ENCODE data around the gene GTF3C5. TPM values are rescaled to one million over a fixed set of nuclear protein-coding genes. Genes with fewer than 3 reads are reported as not detected.
A peak's percentile ranks its signal among the peaks of the same experiment; 100 is the strongest.

GTF3C5 gene
- total RNA-seq, 2 experiments from 2014 or later = 91.6 to 97.0 TPM

DNA sequence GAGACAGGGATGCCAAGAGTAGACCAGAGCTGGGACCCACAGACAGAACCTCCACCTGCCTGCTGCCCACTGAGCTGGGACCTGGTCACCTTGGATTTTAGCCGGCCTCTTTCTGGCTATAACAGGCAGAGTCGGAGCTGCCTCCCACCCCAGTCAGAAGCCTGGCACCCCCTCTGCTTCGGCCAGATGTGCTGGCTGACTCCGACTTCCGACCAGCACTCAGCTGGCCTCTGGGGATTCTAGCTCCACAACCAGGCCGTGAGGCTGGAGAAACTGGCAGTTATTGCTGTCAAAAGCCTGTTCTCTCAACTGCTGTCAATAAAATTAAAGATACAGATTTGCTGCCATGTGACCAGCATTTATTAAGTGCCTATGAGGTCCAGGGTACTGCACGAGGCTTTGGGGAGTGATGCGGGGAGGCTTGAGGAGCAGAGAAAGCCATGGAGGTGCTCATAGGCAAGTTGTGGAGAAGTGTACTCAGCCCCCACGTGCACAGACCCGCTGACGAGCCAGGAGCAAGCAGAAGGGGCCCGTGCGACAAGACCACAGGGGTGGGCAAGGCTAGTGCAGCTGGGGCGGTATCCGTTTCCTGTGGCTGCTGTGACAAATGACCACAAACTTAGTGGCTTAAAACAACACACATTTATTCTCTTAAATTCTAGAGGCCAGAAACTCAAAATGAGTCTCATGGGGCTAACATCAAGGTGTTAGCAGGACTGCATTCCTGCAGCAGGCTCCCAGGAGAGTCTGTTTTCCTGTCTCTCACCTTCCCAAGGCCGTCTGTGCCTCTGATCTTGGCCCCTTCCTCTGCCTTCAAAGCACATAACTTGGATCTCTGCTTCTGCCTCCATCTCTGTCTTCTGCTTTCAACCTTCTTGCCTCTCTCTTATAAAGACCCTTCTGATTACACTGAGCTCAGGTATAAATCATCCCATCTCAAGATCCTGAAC lies 39.2 kb upstream of the GTF3C5 start:
- Histone ChIP-seq H3K79me2 (ENCODE audit: insufficient read depth, low read depth, low read length) (no peaks in the 10 kb centered on the region), H3K9me3 (ENCODE audit: low read length) (no peaks in the 10 kb centered on the region), H3K4me1 (ENCODE audit: insufficient read depth, low read length, poor library complexity, severe bottlenecking) (peaks cover 21% of the 10 kb centered on the region), H4K20me1 (ENCODE audit: insufficient read depth, low read length) (no peaks in the 10 kb centered on the region), H3K4me2 (ENCODE audit: low read length) (no peak overlapping the region), H3K4me3 (ENCODE audit: low read depth, low read length, poor library complexity, severe bottlenecking) (no peak overlapping the region), H2AFZ (ENCODE audit: low read length) (no peak overlapping the region), H3K36me3 (ENCODE audit: insufficient read depth, low read length) (no peaks in the 10 kb centered on the region), H3K9me2 (ENCODE audit: insufficient read depth, low read length) (no peaks in the 10 kb centered on the region), H3K27ac (ENCODE audit: low read depth, low read length, poor library complexity, severe bottlenecking) (no peak overlapping the region)
- TF ChIP-seq EZH2phosphoT487 (IDR thresholded peaks at IDR 0.05; ENCODE audit: borderline replicate concordance, low read depth, low read length) = no peak
- ChIA-PET CTCF (ENCODE audit: unreplicated experiment) (no interaction called here), POLR2A (no interaction called here)
- peak; percentile 22 for DNase-seq (ENCODE audit: low spot score)
- intact Hi-C loops (cut with micrococcal nuclease; ENCODE audit: unreplicated experiment) = no loop called here
- BruUV-seq (replicated peaks) = no TSS peak

DNA sequence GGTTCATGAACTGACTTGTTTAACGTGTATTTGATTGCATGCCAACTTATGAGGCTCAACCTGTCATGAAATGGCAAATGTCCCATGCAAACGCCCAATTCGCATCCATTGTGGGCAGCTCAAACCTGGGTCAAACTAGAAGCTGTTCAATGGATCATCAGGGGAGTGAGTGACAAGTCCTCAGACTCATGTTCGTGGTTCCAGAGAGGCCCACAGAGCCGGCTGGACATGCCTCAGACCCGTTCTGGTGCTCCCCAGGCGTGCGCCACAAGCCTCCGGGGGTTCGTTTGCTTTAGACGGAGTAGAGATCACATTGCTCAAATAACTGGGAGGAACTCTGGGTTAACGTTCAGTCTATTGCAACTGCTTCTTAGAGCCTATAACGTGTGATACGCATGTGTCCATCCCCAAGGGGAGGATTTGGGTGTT lies 37.3 kb upstream of the GTF3C5 start:
- H3K4me1 ChIP-seq (ENCODE audit: insufficient read depth, low read length, poor library complexity, severe bottlenecking) = peaks cover 21% of the 10 kb centered on the region
- CTCF ChIA-PET (ENCODE audit: unreplicated experiment) = no interaction called here
- H3K9me3 ChIP-seq (ENCODE audit: low read length) = no peaks in the 10 kb centered on the region
- no TSS peak for BruUV-seq (replicated peaks)
- H3K4me3 ChIP-seq (ENCODE audit: low read depth, low read length, poor library complexity, severe bottlenecking) = no peak overlapping the region
- H3K79me2 ChIP-seq (ENCODE audit: insufficient read depth, low read depth, low read length) = no peaks in the 10 kb centered on the region
- no peak overlapping the region for H3K27ac ChIP-seq (ENCODE audit: low read depth, low read length, poor library complexity, severe bottlenecking)
- no peak for TF ChIP-seq EZH2phosphoT487 (IDR thresholded peaks at IDR 0.05; ENCODE audit: borderline replicate concordance, low read depth, low read length)
- TF ChIP-seq, protein P1, sequence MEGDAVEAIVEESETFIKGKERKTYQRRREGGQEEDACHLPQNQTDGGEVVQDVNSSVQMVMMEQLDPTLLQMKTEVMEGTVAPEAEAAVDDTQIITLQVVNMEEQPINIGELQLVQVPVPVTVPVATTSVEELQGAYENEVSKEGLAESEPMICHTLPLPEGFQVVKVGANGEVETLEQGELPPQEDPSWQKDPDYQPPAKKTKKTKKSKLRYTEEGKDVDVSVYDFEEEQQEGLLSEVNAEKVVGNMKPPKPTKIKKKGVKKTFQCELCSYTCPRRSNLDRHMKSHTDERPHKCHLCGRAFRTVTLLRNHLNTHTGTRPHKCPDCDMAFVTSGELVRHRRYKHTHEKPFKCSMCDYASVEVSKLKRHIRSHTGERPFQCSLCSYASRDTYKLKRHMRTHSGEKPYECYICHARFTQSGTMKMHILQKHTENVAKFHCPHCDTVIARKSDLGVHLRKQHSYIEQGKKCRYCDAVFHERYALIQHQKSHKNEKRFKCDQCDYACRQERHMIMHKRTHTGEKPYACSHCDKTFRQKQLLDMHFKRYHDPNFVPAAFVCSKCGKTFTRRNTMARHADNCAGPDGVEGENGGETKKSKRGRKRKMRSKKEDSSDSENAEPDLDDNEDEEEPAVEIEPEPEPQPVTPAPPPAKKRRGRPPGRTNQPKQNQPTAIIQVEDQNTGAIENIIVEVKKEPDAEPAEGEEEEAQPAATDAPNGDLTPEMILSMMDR (conservative IDR thresholded peaks at IDR 0.05; ENCODE audit: low read length) = no peak
- intact Hi-C loops (cut with micrococcal nuclease; ENCODE audit: unreplicated experiment) = no loop called here
- H3K36me3 ChIP-seq (ENCODE audit: insufficient read depth, low read length) = no peaks in the 10 kb centered on the region
- no peaks in the 10 kb centered on the region for H3K9me2 ChIP-seq (ENCODE audit: insufficient read depth, low read length)
- DNase-seq (ENCODE audit: low spot score) = no peak
- H3K4me2 ChIP-seq (ENCODE audit: low read length) = no peak overlapping the region
- H4K20me1 ChIP-seq (ENCODE audit: insufficient read depth, low read length) = no peaks in the 10 kb centered on the region
- H2AFZ ChIP-seq (ENCODE audit: low read length) = no peak overlapping the region
- POLR2A ChIA-PET = no interaction called here

DNA sequence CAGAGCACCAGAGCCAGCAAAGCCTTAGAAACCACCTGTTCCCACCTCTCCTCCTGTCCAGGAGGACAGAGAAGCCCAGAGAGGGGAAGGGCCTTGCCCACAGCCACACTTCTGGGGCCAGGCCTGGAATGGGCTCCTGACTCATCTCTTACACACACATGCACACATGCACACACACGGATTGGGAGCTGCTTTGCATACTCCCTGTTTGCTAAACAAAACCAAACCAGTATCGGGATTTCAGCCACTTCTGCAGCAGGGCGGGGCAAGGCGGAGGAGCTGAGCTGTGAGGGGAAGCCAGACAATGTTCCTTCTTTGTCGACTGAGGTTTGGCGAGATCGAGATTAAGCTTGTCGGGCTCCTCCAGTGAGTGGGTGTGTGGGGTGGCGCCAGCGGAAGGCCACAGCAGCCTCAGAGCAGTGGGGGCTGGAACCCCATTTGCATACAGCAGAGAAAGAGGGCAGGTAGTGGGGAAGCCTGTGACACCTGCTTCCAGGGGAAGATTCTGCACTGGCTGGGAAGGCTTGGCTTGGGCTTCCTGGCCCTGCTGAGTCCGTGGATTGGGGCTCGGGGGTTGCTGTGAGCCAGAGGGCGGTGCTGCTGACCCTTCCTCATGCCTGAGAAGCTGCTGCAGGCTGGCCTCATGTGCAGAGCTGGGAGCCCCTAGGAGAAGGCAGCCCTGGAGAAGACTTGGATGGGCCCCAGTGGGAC lies 36.2 kb upstream of the GTF3C5 start:
- peak overlapping the region; percentile 9 for H3K4me3 ChIP-seq (ENCODE audit: low read depth, low read length, poor library complexity, severe bottlenecking)
- no peaks in the 10 kb centered on the region for H3K79me2 ChIP-seq (ENCODE audit: insufficient read depth, low read depth, low read length)
- ChIA-PET CTCF (ENCODE audit: unreplicated experiment) (no interaction called here), POLR2A (no interaction called here)
- intact Hi-C loops (cut with micrococcal nuclease; ENCODE audit: unreplicated experiment) = no loop called here
- DNase-seq (ENCODE audit: low spot score) = peak; percentile 32
- no peaks in the 10 kb centered on the region for H3K9me3 ChIP-seq (ENCODE audit: low read length)
- H3K36me3 ChIP-seq (ENCODE audit: insufficient read depth, low read length) = no peaks in the 10 kb centered on the region
- H3K4me2 ChIP-seq (ENCODE audit: low read length) = peak overlapping the region; percentile 49
- TF ChIP-seq EZH2phosphoT487 (IDR thresholded peaks at IDR 0.05; ENCODE audit: borderline replicate concordance, low read depth, low read length) = no peak
- TF ChIP-seq, protein P1 (conservative IDR thresholded peaks at IDR 0.05; ENCODE audit: low read length) = no peak
- no peak overlapping the region for H3K27ac ChIP-seq (ENCODE audit: low read depth, low read length, poor library complexity, severe bottlenecking)
- no peaks in the 10 kb centered on the region for H4K20me1 ChIP-seq (ENCODE audit: insufficient read depth, low read length)
- H2AFZ ChIP-seq (ENCODE audit: low read length) = peak overlapping the region; percentile 18; the same call in 1 of the 2 replicates
- no peaks in the 10 kb centered on the region for H3K9me2 ChIP-seq (ENCODE audit: insufficient read depth, low read length)
- H3K4me1 ChIP-seq (ENCODE audit: insufficient read depth, low read length, poor library complexity, severe bottlenecking) = peaks cover 21% of the 10 kb centered on the region
- no TSS peak for BruUV-seq (replicated peaks)

Measured in OCI-LY7 (cell line).